HG03571 (cell line): ENCODE results near the gene AGAP2.
"Not testable (repeated sequence)": the region's sequence is repeated elsewhere in the genome, so short reads cannot be mapped to it uniquely, and the experiment has no call there.

Source experiments
- ATAC-seq: cut with Tn5 transposase; IDR thresholded peaks from one replicate; pipeline ENCODE4 v1.9.1; 2021; ENCODE audit not compliant: unreplicated experiment

Gene AGAP2

GRCh38 chr12:57724003-57724935, 14.3 kb downstream of the AGAP2 start:
- no peak for ATAC-seq

DNA sequence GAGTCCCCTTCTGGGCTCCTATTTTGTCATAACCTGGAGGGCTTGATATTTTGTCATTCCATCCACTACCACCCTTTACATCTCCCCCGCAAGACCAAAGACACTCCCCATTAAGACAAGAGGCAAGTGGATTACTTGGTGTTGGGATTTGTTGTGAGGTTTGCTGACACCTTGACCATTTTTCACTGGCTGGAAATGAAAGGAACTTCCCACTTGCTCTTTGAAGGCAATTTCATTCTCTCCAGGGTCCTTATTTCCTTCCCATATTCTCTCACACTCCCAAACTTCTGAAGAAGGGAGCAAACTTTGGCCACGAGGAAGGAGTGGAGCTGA, 14.9 kb downstream of the AGAP2 start:
- ATAC-seq, result no peak

DNA sequence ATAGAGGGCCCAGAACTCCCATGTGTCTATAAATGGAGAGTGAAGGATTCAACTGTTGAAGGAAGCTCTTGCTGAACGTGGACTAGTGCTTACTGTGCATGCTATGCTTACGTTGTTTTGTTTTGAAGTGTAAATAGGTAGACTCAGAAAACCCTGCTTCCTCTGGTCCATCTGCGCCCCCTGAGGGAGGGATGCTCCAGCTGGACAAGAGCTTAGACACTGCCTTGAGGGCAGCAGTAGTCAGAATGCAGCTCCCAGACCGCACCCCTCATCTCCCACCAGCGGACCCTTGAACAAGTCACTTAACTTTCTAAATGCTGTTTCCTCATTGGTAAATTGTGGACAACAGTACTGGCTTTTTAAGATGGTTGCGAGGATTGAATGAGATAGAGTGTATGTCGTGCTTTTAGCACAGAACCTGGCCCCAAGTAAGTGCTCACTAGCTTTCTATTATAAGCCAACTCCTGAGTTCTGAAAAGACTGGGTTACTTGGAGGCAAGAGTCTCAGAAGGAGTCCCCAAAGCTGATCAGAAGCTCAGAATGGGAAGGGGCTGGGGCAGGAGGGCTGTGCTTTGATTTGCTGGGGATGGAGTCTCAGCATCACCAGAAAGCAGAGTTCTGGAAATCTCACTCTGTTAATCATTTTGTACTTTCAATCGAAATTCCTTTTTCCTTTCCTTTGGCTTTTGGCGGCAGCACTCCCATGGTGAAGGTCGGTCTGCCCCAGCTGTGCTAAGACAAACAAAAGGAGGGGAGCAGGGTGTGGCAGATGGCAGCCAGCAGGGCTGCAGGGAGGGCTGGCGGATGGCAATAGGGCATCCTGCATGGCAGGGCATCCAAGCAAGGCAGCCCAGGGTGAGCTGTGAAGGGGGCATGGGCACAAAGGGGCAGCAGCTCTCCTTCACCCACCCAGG, 15.6 kb downstream of the AGAP2 start:
- ATAC-seq, result no peak

- not testable (repeated sequence) for ATAC-seq
Measured at GRCh38 chr12:57721846-57722608, 16.5 kb downstream of the AGAP2 start.

GRCh38 chr12:57720606-57721595, 17.6 kb downstream of the AGAP2 start:
- ATAC-seq, result no peak

DNA sequence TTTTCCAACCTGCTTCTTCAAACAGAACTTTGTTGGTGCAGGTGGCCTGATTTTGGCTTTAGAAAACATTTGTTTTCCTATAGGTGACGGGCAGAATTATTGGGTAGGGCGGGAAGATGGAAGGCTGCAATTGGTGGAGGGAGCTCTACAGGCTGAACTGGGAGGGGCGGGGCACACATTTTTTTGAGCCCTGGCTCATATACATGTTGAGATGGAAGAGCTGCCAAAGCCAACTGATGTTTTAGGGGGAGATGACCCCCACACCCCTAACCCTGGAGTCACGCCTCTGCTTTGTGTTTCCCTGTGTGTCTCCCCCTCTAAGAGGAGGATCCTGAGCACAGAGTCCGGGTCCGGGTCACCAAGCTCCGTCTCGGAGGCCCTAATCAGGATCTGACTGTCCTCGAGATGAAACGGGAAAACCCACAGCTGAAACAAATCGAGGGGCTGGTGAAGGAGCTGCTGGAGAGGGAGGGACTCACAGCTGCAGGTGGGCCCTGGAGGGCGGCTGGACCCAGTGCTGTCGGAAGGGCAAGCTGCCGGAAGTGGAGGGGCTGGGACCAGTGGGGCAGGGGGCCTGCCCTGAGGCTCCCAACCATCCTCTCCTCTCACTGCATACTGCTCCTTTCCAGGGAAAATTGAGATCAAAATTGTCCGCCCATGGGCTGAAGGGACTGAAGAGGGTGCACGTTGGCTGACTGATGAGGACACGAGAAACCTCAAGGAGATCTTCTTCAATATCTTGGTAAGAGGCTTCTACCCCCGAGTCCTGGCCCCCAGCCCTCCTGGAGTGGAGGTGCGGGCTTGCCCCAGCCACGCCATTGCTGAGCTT, 18.6 kb downstream of the AGAP2 start:
- no peak for ATAC-seq

- ATAC-seq, result no peak
Measured at GRCh38 chr12:57718641-57719528, 19.7 kb downstream of the AGAP2 start.

GRCh38 chr12:57717846-57718640, 20.5 kb downstream of the AGAP2 start:
- ATAC-seq, result no peak

DNA sequence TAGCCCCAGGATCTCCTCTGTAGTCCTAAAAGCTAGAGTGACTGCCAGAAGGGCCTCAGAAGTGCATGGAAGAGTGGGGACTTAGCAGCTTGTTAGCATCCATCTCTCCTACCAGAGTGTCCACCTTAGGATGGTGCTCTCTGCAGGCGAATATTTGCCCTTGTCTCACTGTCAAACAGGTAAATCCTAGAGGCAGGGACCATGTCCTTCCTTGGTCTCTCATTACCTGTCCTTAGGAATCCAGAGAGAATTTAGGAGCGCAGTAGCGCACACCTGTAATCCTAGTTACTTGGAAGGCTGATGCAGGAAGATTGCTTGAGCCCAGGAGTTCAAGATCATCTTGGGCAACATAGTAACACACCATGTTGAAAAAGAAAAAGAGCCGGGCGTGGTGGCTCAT, 21.4 kb downstream of the AGAP2 start:
- no peak for ATAC-seq

- no peak for ATAC-seq
Measured at GRCh38 chr12:57716305-57716704, 22.2 kb downstream of the AGAP2 start.

GRCh38 chr12:57715786-57716185, 22.8 kb downstream of the AGAP2 start:
- no peak for ATAC-seq

DNA sequence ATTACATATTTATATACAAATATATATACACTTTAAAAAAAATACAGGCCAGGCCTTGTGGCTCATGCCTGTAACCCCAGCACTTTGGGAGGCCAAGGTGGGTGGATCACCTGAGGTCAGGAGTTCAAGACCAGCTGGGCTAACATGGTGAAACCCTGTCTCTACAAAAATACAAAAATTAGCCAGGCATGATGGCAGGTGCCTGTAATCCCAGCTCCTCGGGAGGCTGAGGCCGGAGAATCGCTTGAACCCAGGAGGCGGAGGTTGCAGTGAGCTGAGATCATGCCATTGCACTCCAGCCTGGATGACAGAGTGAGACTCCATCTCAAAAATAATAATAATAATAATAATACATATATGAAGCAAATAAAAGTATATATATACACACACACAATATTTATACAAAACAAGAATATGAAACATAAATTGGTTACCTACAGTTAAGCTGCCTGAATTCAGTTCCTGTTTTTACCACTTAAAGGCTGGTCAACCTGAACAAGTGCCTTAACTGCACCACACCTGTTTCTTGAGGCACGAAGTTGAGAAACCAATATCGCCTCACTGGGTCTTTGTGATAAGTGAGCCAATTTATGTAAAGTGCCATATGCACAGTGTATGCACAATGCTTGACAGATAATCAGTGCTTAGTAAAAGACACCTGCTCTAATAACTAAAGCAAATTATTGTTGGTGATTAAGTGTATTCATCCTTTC, 23.4 kb downstream of the AGAP2 start:
- ATAC-seq, result not testable (repeated sequence)

DNA sequence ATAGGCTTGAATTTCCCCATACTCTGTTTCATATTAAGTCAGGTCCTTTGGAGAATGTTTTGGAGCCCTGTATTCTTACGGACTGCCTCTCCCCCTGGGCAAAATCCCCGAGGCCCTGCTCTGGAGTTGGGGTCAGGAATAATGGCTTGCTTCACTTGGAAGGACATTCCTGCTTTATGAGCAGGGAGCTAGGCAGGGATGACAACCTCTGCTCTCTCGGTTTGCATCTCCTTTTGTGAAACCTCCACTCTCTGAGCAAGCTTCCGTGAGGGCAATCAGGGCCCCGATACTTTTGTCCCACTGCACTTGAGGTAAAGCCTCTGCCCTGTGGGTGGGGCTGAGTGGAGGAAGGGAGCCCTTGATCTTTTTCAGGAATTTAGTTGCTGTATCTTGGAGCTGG, 25.3 kb downstream of the AGAP2 start:
- no peak for ATAC-seq

DNA sequence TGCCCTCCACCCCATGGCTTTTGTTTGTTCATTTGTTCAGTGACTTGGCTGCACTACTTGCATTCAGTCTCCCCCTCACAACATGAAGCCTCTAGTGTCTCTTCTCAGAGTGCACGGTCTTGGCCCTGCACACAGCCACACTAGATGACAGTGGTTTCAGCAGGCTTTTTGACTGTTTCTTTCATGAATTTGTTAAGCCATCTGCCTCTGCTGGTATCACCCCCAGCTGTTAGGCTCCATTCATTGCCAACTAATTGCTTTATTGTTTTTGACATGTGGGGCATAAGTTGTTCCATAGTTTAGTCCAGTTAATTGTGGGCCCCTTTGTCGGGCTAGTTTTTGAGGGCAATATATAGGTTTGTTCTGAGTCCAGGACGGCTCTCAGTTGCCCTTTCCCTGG, 25.8 kb downstream of the AGAP2 start:
- no peak for ATAC-seq

DNA sequence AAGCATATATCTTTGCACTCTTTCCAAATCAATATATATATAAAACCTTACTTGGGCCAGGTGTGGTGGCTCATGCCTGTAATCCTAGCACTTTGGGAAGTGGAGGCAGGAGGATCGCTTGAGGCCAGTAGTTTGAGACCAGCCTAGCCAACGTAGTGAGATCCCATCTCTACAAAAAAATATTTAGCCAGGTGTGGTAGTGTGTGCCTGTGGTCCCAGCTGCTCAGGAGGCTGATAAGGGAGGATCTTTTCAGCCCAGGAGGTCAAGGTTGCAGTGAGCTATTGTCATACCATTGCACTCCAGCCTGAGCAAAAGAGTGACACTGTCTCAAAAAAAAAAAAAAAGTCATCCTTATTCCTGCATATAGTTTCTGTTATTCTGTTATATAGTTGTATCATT, 30.2 kb downstream of the AGAP2 start:
- ATAC-seq, result no peak

GRCh38 chr12:57707250-57707649, 31.3 kb downstream of the AGAP2 start:
- no peak for ATAC-seq

- no peak for ATAC-seq
Measured at GRCh38 chr12:57700317-57700716, 38.2 kb downstream of the AGAP2 start.
